LHCN-M2 (cell line): ENCODE data around the gene PACSIN2. TPM values are rescaled to one million over a fixed set of nuclear protein-coding genes. Genes with fewer than 3 reads are reported as not detected.
A peak's percentile ranks its signal among the peaks of the same experiment; 100 is the strongest.

ENCODE experiments used
- DNase-seq: peaks from one replicate; pipeline ENCODE4 v3.0.0-alpha.2; 2012; ENCODE audit warnings: low read depth
- total RNA-seq: library from RNA; depleted of rRNA; stranded (reverse); fragments of >200 nt; gene quantifications from 2 replicates; pipeline ENCODE4 v1.2.3, GENCODE V29; 2014; rRNA removed

PACSIN2 gene
- total RNA-seq, 1 experiment from 2014 or later, result 66.3 TPM

- DNase-seq, result no peak
Observed at GRCh38 chr22:42821386-42821785, 193.6 kb downstream of the PACSIN2 start.

DNA sequence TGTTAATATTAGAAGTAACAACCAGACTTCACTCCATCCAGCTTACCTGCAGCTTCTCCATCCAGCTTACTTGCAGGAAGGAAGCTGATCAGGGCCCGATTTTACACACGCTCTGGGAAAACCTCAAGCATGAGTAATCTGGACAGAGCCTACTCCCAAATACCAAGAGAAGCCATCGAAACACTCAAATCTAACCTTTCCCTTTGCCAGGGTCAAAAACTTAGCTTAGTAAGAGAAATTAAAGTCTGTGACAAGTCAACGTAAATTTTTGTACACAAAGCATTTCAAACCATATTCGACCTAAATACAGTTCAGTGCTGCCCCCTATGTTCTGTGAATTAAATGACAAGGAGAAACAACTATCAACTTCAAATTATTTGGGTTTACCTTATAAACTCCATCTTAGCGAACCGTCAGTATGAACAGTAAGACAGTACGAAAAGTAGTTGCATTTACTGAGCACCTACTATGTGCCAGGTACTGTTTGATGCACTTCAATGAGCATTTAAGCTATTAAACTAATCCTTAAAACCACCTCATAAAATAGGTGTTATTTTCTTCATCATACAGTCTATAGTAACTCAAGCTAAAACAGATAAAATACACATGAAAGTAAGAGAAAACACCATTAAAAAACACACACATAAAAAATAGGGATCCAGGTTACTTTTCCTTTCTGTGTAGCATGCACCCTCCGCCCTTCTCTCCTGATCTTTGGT is 194.7 kb downstream of the PACSIN2 start:
- DNase-seq, result peak; percentile 85

Other genes starting within 250 kb of the PACSIN2 start
- gene ARFGAP3, start 157.9 kb downstream of the PACSIN2 start, total RNA-seq, result 76.7 and 87.1 TPM in 2 replicates
- gene TTLL1, start 74.2 kb upstream of the PACSIN2 start, total RNA-seq, result 13.1 and 13.5 TPM in 2 replicates
- gene BIK, start 95.6 kb upstream of the PACSIN2 start, total RNA-seq, result not detected in 2 replicates
- 21.1 and 21.7 TPM in 2 replicates for gene MCAT, start 128.2 kb upstream of the PACSIN2 start, total RNA-seq
- 604 and 688 TPM in 2 replicates for gene TSPO, start 136.4 kb upstream of the PACSIN2 start, total RNA-seq
- 52.8 and 58.9 TPM in 2 replicates for gene TTLL12, start 172.0 kb upstream of the PACSIN2 start, total RNA-seq